Measurements from ENCODE around the gene CTNNA2.
"Not testable (repeated sequence)": the region's sequence is repeated elsewhere in the genome, so short reads cannot be mapped to it uniquely, and the experiment has no call there.

The CTNNA2 gene

GRCh38 chr2:80146757-80147156 is 633.9 kb downstream of the CTNNA2 start:
- DNase-seq (ENCODE audit: low read depth) = not testable (repeated sequence)

DNA sequence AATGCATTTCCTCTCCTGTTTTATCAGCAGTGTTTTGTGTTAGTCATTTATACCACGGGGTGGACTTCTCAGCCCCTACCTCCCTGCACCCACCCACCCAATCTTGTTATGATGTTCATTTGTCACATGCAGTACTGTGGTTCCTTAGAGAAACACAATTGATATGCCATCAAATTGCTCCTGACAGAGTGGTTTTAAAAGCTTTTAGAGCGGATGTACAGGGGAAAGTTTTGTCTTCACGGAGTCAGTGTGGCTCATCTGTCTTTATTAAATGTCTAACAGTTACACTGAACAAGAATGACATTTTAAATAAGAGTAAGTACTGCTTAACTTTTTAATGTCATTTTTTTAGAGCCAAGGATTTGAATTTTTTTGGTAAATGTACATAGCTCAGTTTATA is 634.8 kb downstream of the CTNNA2 start:
- no peak for DNase-seq (ENCODE audit: low read depth)

DNA sequence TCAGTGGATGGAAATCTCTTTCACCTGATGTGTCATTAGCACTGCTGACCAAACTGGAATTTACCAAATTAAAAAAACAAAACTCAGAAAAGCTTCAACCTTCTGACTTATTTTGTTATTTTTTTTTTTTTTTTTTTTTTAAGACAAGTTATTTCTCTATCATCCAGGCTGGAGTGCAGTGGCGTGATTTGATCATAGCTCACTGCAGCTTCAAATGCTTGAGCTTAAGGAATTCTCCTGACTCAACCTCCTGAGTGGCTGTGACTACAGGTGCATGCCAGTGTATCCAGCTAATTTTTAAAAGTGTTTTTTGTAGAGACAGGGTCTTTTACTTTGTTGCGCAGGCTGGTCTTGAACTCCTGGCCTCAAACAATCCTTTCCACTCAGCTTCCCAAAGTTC is 636.1 kb downstream of the CTNNA2 start:
- DNase-seq (ENCODE audit: low read depth) = no peak

DNA sequence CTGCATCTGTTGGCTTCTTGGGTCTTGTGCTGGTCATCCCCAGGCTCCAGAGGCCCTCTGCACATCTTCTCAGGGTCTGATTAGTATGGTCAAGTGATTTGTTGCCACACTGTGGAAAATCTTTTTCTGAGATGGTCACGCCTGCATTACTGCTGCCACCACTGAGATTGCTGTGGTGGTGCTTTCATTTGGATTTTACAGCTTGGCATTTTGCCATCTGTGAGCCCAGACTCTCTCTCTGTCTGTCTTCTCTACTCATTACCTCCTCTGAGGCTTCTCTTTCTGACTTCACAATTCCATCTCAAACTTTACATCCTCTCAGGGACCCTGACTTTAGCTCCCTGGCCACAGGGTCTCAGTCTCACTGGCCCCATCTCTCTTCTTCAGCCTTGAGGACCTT is 637.1 kb downstream of the CTNNA2 start:
- DNase-seq (ENCODE audit: low read depth) = no peak

DNA sequence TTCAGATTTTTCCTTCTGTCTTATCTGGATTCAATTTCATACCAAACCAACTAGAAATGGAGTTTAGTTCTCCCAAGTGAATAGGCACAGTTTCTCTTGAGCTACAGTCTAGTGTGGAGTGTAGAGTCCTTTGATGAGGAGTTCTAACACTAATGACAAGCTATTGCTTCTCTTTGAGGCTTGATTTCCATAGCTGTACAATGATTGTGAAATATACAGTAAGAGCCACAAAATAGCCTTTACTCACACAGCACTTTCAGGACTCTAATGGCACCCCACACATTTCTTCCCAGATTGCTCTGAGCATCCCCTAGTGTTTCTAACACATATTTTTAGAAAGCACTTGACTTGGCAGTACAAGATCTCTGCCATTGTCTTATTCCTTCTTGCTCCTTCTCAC is 638.4 kb downstream of the CTNNA2 start:
- DNase-seq (ENCODE audit: low read depth) = no peak

- no peak for DNase-seq (ENCODE audit: low read depth)
Measured at GRCh38 chr2:80151651-80152050, 638.8 kb downstream of the CTNNA2 start.

GRCh38 chr2:80153151-80153550 is 640.3 kb downstream of the CTNNA2 start:
- no peak for DNase-seq (ENCODE audit: low read depth)

DNA sequence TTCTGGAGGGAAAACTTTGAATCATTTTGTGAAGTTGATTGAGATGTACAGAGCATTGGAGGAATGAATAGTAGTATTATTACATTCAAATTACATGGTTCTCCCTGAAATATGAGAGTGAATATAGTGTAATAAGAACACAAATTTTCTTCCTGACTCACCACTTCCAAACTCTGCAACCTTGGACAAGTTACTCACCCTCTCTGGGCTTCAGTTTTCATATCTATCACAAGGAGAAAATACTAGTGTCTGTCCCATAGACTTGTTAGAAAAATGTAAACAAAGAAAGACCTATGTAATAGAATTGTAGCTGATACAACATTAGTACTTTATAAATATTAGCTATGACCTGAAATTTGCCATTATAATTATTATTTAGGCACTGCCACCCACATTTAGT is 640.9 kb downstream of the CTNNA2 start:
- DNase-seq (ENCODE audit: low read depth) = no peak

DNA sequence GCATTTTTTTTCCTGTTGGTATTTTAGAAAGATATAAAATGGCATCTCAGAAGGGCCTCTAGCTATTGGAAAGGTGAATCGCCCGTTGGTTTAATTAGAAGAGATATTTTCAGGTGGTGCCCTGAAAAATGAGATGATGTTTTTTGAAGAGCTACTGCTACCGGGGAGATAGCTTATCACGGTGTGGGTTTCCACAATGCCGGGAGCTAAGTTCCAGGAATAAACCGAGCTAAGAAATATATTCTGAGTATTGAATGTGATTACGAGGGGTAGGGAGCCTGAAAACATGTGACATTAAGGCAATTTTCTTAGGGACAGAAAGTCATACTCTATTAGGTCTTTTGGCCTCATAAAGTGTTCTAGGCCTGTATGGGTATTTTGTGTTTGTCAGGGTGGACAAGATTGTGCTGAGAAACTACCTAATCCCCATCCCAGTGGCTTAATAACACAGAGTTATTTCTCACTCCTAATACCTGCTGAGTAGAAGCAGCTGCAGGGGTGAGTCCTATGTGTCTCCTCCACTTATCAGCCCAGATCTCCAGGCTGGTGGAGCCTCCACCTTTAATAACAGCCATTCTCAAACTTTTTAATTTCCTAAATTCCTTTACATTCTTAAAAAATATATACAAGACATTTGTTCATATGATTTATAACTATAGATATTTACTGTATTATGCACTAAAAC is 641.5 kb downstream of the CTNNA2 start:
- no peak for DNase-seq (ENCODE audit: low read depth)

- no peak for DNase-seq (ENCODE audit: low read depth)
Measured at GRCh38 chr2:80164375-80164774, 651.5 kb downstream of the CTNNA2 start.

- no peak for DNase-seq (ENCODE audit: low read depth)
Measured at GRCh38 chr2:80166483-80167171, 653.8 kb downstream of the CTNNA2 start.

- no peak for DNase-seq (ENCODE audit: low read depth)
Measured at GRCh38 chr2:80167284-80167808, 654.5 kb downstream of the CTNNA2 start.

GRCh38 chr2:80168037-80168436 is 655.2 kb downstream of the CTNNA2 start:
- DNase-seq (ENCODE audit: low read depth) = no peak

- no peak for DNase-seq (ENCODE audit: low read depth)
Measured at GRCh38 chr2:80168801-80169200, 656.0 kb downstream of the CTNNA2 start.

GRCh38 chr2:80169811-80170594 is 657.2 kb downstream of the CTNNA2 start:
- no peak for DNase-seq (ENCODE audit: low read depth)

DNA sequence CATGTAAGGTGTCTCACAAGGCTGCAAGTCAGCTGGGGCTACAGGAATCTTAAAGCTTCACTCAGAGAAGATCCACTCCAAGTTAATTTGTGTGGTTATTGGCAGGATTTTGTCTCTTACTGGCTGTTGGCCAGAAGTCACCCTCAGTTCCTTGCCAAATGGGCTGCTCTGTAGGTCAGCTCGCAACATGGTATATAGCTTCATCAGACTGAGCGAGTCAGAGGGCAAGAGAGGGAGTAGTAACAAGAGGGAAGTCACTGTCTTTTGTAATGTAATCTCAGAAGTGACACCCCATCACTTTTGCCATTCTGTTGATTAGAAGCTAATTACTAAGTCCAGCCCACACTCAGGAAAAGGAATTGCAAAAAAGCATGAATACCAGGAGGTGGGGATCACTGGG is 672.2 kb downstream of the CTNNA2 start:
- no peak for DNase-seq (ENCODE audit: low read depth)

- DNase-seq (ENCODE audit: low read depth) = no peak
Measured at GRCh38 chr2:80186262-80186661, 673.4 kb downstream of the CTNNA2 start.

- no peak for DNase-seq (ENCODE audit: low read depth)
Measured at GRCh38 chr2:80187156-80187555, 674.3 kb downstream of the CTNNA2 start.

GRCh38 chr2:80190166-80190565 is 677.3 kb downstream of the CTNNA2 start:
- DNase-seq (ENCODE audit: low read depth) = no peak

DNA sequence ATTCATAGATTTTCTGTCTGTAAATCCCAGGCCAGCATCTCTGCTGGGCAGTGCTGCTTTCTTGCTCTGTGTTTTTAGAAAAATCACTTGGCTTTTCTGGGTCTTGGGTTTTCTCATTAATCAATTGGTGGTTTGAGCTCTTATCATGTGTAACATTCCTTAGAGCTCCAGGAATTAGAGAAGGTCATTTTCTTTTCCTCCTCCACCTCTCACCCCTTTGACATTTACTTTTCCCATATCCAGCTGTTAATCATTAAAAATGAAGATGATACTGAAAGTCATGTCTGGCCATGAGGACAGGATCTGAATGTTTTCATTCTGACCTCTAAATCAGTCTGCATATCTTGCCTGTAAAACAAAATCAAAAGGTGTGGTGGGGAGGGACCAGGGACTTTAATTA is 680.7 kb downstream of the CTNNA2 start:
- no peak for DNase-seq (ENCODE audit: low read depth)

GRCh38 chr2:80195034-80195433 is 682.2 kb downstream of the CTNNA2 start:
- DNase-seq (ENCODE audit: low read depth) = no peak

- DNase-seq (ENCODE audit: low read depth) = no peak
Measured at GRCh38 chr2:80198042-80198441, 685.2 kb downstream of the CTNNA2 start.

DNA sequence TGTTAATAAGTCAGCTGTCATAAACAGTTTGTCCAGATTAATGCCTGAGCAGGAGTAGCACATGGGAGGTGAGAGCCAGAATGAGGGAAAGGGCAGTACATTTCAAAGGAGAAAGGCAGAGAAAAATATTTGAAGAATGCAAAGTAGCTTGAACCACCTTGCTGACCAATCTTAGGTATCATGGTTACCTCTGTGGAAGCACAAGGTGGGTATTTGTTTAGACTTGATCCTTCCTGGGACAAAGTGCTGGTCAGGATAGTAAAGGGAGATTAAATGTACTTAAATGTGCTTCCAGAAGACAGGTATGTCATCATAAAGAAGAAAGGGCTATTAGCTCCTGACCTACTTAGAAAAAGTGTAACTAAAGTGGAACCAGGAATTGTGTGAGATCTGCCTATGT is 686.7 kb downstream of the CTNNA2 start:
- no peak for DNase-seq (ENCODE audit: low read depth)
